Heart left ventricle (tissue), 13 donors: ENCODE data around the gene CRYGA.

Source experiments
- CTCF ChIP-seq, 12 donors: fragments of 200-600 bp; sonication (generic) in 4 of 12; IDR thresholded peaks; one replicate each; pipeline versions ENCODE4 v1.5.0 to v1.8.0; 2018 to 2022; ENCODE audit warnings: antibody characterized with exemption in 12 of 12, mild to moderate bottlenecking in 5 of 12
- POLR2A ChIP-seq, 2 donors: fragments of 450-650 bp; IDR thresholded peaks; one replicate each; pipeline ENCODE4 v1.6.1; 2017; ENCODE audit warnings: antibody characterized with exemption in 2 of 2, mild to moderate bottlenecking in 2 of 2, moderate library complexity in 2 of 2
- donor health status: ischemic (EF 13 %, LVEDD 7.1; RV severe dilation, severe dysfunction).
- donor health status: DM: no; HTN: yes; CAD: no.
- donor health status: DM: no; HTN: no; CAD: no.
- donor health status: ischemic (EF 25% LVEDD 6.9; RV normal size, moderate dysfunction).
- donor health status: ischemic (EF 25% LVEDD 5.7; RV mildly dilated, moderate dysfunction).
- donor health status: ischemic (EF 35%, LVEDD 5.7; RV mildly dilated, moderate dysfunction).
- donor health status: nonischemic (EF 11% LVEDD 7.7; RV severe dilation, severe dysfunction).
- donor health status: DM: yes; HTN: yes; CAD: no.
- donor health status: PGD.
- donor health status: ischemic (EF 29% LVEDD 5.4; RV normal size, mild dysfunction).
- donor health status: nonischemic (EF 23%, LVEDD 6.1; RV moderate dilation, normal function).

GRCh38 chr2:208186465-208186864, 23.1 kb upstream of the CRYGA start:
- no peak for TF ChIP-seq CTCF (IDR thresholded peaks at IDR 0.05)
- TF ChIP-seq POLR2A (IDR thresholded peaks at IDR 0.05), result no peak
